MM.1S (cell line): ENCODE measurements around the gene OR2T11.

Experiments
- EZH2 ChIP-seq: fragments of 300-600 bp; sonication (generic); optimal IDR thresholded peaks from 2 replicates; pipeline ENCODE3; 2017; ENCODE audit warnings: low read depth, mild to moderate bottlenecking, antibody characterized with exemption, low read length, mixed read lengths
- EZH2phosphoT487 ChIP-seq: fragments of 300-600 bp; sonication (generic); IDR thresholded peaks from 2 replicates; pipeline ENCODE4 v1.6.1; 2018; ENCODE audit warnings: antibody characterized with exemption, low read length
- TF ChIP-seq, protein P1 (sequence below): fragments of 300-600 bp; sonication (generic); IDR thresholded peaks from 2 replicates; pipeline ENCODE4 v1.5.1; 2016; ENCODE audit warnings: antibody characterized with exemption, low read length, mixed read lengths

DNA sequence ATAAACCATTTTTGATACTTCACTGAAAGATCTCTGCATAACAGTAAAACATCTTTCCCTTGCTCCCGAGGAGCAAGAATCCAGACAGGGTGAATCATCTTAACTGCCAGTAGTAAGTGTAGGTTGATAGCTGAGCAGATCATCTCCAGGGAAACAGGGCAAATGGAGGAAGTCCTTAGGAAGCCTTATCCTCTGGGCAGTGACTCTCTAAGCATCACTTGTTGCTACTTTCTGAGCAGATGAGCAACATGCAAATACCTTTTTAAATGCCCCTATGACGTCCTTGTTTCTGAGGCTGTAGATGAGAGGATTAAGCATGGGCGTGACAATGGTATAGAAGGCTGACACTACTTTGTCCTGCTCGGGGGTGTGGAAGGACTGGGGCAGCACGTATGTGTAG is 8.9 kb downstream of the OR2T11 start:
- TF ChIP-seq EZH2phosphoT487 (no peak), EZH2 (no peak)
- TF ChIP-seq, protein P1, sequence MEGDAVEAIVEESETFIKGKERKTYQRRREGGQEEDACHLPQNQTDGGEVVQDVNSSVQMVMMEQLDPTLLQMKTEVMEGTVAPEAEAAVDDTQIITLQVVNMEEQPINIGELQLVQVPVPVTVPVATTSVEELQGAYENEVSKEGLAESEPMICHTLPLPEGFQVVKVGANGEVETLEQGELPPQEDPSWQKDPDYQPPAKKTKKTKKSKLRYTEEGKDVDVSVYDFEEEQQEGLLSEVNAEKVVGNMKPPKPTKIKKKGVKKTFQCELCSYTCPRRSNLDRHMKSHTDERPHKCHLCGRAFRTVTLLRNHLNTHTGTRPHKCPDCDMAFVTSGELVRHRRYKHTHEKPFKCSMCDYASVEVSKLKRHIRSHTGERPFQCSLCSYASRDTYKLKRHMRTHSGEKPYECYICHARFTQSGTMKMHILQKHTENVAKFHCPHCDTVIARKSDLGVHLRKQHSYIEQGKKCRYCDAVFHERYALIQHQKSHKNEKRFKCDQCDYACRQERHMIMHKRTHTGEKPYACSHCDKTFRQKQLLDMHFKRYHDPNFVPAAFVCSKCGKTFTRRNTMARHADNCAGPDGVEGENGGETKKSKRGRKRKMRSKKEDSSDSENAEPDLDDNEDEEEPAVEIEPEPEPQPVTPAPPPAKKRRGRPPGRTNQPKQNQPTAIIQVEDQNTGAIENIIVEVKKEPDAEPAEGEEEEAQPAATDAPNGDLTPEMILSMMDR: no peak
